GM18951 (cell line): ENCODE data around the gene ILF3.
"Not testable (repeated sequence)": the region's sequence is repeated elsewhere in the genome, so short reads cannot be mapped to it uniquely, and the experiment has no call there.

Experiments
- POLR2A ChIP-seq: IDR thresholded peaks from 4 replicates; pipeline ENCODE4 v1.6.1; 2011; ENCODE audit warnings: mild to moderate bottlenecking; ENCODE audit not compliant: insufficient read length, insufficient read depth; ENCODE audit errors: extremely low read depth
- in situ Hi-C: fragments of 300-500 bp; cut with MboI; formaldehyde crosslinking; loops from one replicate; pipeline ENCODE4 v1.12.0; 2022; ENCODE audit warnings: low sequenced_read_pairs, mixed read lengths, inconsistent platforms; ENCODE audit not compliant: unreplicated experiment

ILF3 gene

DNA sequence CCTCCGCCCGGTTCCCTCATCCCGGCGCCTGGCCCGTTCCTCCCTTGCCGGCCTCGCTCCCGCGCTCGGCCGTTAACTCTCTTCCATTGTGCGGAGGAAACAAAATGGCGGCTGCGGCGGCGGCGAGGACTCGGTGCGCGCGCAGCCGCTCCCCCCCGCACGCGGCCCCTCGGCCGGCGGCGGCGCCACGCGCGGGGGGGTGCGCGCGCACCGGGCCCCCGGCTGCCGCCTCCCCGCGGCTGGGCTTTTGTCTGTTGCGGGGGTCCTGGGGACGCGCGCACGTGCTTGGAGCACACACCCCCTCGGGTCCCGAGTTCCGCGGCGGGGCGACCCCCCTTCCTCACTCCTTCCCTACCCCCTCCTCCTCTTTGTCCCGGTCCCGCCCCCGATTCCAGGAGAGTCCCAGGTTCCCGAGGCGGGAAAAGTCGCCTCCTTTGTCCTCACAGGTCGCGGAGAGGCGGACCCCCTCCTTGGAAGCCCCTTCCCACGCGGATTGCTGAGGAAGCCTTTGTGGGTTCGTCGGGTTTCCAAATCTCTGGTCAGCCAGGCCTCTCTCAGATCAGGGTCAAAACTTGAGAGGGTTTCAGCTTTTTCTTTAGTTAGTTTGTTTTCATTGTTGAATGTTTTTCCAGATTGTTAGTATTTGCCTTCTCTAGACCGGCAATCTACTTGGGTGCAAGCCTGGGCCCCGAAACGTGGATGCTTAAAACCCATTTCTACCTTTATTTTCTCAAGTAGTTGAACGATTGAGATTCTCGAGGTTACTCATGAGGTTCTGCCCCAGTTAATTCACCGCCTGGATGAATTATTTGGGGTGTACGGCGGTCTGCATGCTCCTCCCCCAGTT is 687 bp downstream of the ILF3 start:
- peak; percentile 53 for TF ChIP-seq POLR2A
- in situ Hi-C loops, result no loop called here

DNA sequence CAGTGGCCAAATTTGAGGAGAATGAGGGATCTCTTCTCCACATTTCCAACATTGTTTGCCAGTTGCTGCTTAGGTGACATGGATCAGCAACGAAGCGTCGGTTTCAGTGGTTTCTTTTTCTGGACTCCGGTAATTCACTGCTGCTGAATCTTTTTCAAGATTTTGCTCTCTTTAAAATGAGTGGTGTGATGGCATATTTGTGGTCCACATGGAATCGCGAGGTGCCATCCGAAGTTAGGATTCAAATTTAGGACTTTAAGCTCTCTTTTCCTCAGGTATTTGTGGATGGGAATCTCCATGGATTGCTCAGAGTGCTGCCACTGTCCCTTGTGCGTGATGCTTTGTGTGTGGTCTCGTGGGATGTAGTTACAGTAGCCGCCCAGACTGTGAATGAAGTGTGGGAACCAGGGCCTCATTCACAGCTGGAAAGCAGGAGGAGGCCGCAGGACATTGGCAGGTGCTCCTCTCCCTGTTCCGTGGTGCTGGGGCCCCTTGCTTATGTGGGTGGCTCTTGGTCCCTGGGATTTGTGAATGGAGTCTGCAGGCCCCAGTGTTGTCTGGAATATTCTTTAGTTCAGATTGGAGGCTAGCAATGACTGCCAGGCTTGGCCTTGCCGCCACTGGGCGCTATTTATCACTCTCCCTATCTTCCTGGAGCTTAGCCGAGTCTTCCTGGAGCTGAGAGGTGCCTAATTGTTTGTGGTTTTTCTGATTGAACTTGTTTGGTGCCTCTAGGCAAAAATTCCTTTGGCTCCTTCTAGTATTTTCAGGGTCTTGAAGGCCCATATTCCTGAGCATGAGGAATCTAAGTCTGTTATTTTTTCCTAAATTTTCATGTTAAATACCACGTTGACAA is 1.5 kb downstream of the ILF3 start:
- no peak for TF ChIP-seq POLR2A
- in situ Hi-C loops, result no loop called here

DNA sequence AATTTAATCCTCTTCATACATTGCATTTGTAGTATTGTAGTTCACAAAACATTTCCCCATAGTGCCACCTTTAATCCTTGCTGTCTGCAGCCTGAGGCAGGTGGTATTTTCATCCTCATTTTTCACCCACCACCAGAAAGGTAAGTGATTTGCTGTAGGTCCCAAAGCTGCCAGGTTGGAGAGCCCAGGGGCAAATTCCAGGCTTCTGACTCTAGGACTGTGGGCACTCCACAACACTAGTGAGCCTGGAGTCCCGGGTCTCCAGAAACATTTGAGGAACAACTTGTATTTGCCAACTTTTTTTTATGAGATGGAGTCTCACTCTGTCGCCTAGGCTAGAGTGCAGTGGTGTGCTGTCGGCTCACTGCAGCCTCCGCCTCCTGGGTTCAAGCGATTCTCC is 6.2 kb downstream of the ILF3 start:
- in situ Hi-C loops, result no loop called here
- no peak for TF ChIP-seq POLR2A

DNA sequence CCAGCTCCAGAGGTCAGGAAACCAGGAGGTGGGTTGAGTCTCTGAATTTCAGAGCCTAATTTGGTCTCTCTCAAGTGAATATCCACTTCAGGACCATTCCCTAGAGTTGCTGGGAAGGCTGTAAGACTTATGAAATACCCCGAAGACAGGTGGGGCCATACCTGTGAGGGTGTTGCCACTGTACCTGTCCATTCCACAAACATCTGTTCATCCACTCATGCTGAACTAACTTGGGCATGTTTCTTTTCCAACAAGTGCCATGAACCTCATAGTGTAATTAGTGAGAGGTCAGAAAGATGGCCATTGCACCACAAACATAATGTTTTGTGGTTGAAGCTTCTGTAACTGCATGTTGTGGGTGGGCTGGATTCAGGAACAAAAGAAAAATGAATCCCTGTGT is 7.8 kb downstream of the ILF3 start:
- in situ Hi-C loops, result no loop called here
- no peak for TF ChIP-seq POLR2A

DNA sequence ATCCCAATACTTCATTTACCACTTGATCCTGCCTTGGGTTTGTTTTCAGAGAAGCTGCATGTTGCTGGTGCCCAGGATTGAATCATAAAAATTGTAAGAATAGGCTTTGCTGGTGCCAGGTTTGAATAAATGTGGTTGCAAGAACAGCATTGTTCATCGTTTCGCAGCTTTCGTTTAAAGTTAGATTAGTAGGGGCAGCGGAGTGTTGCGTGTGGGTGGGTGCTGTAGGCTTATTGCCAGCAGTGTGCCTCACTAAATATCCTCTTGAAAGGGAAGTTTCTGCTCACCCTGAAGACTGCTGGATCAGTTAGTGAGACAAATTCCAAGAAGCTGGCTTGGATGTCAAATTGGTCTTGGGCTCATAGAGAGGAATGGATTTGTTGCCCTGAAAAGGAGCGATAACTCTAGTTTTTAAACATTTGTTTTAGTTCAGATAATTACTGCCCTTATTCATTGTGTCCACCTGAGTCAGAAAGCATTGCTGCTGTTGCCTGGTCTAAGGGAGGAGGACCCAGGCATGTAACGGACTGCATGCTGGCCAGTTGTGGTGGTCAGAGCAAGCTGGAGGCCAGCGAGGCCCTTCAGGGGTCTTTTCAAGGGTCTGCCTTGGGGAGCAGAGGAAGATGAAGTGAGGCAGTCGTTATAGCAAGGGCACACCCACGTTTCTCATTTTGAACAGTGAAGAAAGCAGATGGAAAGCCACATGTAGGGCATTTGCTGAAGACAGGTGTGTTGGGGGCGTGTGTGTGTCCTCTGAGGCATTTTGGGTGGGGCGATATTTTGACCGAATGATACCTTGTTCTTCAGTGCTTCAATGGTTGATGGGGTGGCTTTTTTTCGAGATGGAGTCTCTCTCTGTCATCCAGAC is 8.5 kb downstream of the ILF3 start:
- in situ Hi-C loops, result no loop called here
- no peak for TF ChIP-seq POLR2A

DNA sequence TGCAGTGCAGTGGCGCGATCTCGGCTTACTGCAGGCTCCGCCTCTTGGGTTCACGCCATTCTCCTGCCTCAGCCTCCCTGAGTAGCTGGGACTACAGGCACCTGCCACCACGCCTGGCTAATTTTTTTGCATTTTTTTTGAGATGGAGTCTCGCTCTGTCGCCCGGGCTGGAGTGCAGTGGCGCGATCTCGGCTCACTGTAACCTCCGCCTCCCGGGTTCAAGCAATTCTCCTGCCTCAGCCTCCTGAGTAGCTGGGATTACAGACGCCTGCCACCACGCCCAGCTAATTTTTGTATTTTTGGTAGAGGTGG is 9.1 kb downstream of the ILF3 start:
- in situ Hi-C loops, result not testable (repeated sequence)

DNA sequence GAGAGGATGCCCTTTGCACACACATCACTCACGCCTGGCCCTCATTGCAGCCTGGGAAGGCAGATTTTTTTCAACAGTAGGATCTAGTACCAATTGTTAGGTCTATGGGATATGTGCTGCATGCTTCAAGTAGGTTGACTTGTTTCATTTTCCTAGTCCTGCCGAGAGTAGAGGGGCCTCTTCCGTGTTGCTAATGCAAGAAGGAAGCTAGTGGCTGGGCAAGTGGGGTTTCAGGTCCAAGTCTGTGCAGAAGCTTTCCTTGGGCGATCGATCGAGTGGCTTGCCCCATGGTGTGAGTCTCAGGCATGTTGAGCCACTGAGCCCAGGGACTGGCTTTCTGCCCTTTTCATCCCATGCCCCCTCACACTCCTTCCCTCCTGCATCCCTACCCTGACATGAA is 13.7 kb downstream of the ILF3 start:
- TF ChIP-seq POLR2A, result peak; percentile 13
- in situ Hi-C loops, result no loop called here

DNA sequence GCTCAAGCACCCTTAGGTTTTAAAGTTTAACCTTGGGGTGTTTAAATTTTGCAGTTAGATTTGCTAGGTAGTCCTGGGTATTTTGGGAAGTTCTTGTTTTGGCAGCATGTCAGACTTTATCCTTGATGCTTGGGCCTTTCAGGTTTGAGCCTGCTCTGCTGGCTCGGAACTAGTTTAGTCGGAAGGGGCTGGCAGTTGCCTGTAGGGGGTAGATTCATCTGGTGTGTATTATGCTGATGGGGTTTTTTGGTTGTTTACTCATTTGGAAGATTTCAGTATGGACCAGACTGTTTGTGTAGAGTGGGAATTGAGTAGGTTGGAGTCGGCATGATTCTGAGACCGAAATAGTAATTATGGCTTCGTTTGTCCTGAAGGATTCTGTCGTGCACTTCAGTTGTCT is 15.1 kb downstream of the ILF3 start:
- no peak for TF ChIP-seq POLR2A
- in situ Hi-C loops, result no loop called here

DNA sequence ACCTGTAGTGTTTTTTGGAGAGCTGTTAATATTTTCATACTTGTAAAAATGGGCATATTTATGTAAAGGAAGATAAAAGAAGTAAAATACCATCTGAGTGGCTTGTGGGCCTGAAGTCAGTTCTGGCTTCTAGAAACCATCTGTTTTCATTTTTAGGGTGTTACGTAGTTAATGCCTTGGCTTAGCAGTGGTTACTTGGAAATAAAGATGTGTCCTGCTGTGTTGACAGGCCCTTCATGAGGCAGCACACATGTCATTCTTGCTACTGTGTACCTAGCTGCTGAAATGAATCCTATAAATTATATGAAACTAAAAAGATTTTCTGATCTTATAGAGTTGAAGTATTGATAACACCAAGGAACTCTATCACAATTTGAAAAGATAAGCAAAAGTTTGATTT is 16.0 kb downstream of the ILF3 start:
- no peak for TF ChIP-seq POLR2A
- in situ Hi-C loops, result no loop called here

DNA sequence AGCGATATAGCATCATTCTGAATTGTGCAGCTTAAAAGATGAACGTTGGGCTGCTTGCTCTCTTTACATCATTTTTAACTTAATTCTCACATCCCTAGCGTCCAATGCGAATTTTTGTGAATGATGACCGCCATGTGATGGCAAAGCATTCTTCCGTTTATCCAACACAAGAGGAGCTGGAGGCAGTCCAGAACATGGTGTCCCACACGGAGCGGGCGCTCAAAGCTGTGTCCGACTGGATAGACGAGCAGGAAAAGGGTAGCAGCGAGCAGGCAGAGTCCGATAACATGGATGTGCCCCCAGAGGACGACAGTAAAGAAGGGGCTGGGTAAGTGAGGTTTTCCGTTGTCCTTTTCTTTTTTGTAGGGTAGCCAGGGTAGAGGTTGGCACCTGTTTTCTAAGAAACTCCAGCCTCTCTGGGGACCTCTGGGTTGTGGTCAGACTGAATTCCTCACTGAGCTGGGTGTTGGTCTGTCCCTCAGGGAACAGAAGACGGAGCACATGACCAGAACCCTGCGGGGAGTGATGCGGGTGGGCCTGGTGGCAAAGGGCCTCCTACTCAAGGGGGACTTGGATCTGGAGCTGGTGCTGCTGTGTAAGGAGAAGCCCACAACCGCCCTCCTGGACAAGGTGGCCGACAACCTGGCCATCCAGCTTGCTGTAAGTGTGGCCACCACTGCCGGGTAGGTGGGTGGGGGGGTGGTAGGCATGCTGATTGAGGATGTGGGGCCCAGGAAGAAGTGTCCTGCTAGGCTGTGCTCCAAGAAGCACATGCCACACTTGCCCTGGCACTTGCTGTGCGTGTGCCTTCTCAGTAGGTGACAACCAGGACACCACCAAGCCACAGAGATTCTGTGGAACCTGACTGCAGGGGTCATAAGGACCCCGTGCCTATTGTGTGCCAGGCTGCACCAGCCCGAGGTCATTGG is 17.0 kb downstream of the ILF3 start:
- TF ChIP-seq POLR2A, result no peak
- in situ Hi-C loops, result no loop called here

DNA sequence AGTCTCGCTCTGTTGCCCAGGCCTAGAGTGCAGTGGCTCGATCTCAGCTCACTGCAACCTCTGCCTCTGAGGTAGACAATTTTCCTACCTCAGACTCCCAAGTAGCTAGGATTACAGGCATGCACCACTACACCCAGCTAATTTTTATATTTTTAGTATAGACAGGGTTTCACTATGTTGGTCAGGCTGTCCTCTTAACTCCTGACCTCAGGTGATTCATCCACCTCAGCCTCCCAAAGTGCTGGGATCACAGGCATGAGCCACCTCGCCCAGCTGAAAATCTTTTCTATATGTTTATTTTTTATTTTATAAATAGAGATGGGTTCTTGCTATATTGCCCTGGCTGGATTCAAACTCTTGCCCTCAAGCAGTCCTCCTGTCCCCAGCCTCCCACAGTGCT is 17.8 kb downstream of the ILF3 start:
- in situ Hi-C loops, result not testable (repeated sequence)

DNA sequence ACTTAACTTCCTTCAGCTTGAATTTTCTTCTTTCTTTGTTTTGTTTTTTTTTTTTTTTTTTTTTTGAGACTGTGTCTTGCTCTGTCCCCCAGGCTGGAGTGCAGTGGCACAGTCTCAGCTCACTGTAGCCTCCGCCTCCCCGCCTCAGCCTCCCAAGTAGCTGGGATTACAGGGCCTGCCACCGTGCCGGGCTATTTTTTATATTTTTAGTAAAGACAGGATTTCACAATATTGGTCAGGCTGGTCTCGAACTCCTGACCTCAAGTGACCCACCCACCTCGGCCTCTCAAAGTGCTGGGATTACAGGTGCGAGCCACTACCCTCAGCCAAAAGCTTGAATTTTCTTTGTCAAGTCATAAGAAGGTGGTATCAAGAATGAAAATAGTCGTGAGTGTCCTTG is 21.1 kb downstream of the ILF3 start:
- in situ Hi-C loops, result not testable (repeated sequence)

DNA sequence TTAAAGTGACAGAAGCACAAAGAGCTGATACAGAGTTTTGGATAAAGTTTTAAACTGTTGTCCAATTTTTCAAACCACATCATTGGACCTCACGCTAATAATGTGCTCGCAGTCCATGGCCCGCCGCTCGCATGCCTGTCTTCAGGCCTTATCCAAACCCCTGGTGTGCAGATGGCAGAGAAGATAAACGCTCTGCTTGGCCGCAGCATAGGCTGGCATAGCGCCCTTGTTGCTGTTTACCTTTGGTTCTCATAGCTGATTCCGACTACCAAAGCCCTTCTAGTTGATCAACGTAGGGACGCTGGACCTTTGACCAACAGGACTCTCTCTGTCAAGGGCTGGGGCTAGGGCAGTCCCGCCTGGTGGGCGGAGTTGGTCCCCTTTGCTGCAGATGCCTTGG is 23.6 kb downstream of the ILF3 start:
- in situ Hi-C loops, result no loop called here
- TF ChIP-seq POLR2A, result no peak
